Kidney (tissue), 14 donors: ENCODE data around the gene LYPLA2. TPM values are rescaled to one million over a fixed set of nuclear protein-coding genes. Genes with fewer than 3 reads are reported as not detected.

Experiments used
- DNase-seq, 5 donors: peaks; one replicate each; pipeline ENCODE4 v3.0.0-alpha.2; 2013 to 2020
- FAIRE-seq: peaks from 2 replicates; lab custom pipeline; 2012; peaks lifted over from hg19 to GRCh38; lab: Jason Lieb, UNC
- H3K27ac ChIP-seq, 2 donors: one replicate each; pipeline ENCODE4 v1.7.0; 2013; ENCODE audit warnings: low read depth in 2 of 2, low read length in 2 of 2, inconsistent platforms in 1 of 2
- H3K27me3 ChIP-seq: one replicate; pipeline ENCODE4 v1.7.1; 2013; ENCODE audit warnings: low read length, inconsistent platforms; ENCODE audit not compliant: control insufficient read depth, insufficient read depth
- H3K36me3 ChIP-seq, 3 donors: one replicate each; pipeline versions ENCODE4 v1.7.0 to v1.7.1; 2013; ENCODE audit warnings: low read length in 3 of 3, control low read depth in 1 of 3, inconsistent platforms in 1 of 3; ENCODE audit not compliant: insufficient read depth in 3 of 3, control insufficient read depth in 2 of 3
- H3K4me1 ChIP-seq, 3 donors: one replicate each; pipeline versions ENCODE4 v1.7.0 to v1.7.1; 2013; ENCODE audit warnings: low read length in 3 of 3, inconsistent platforms in 1 of 3, low read depth in 1 of 3; ENCODE audit not compliant: control insufficient read depth in 2 of 3, insufficient read depth in 2 of 3
- H3K4me3 ChIP-seq, 3 donors: one replicate each; pipeline versions ENCODE4 v1.7.0 to v1.8.1; 2013; ENCODE audit warnings: low read length in 3 of 3, control low read depth in 1 of 3, inconsistent platforms in 1 of 3
- H3K9ac ChIP-seq, 3 donors: one replicate each; pipeline versions ENCODE4 v1.7.0 to v1.7.1; 2013; ENCODE audit warnings: low read length in 3 of 3, control low read depth in 1 of 3, inconsistent platforms in 1 of 3
- H3K9me3 ChIP-seq, 3 donors: one replicate each; pipeline versions ENCODE4 v1.7.0 to v1.7.1; 2013; ENCODE audit warnings: low read length in 3 of 3, control low read depth in 1 of 3, inconsistent platforms in 1 of 3; ENCODE audit not compliant: control insufficient read depth in 2 of 3, insufficient read depth in 1 of 3
- intact Hi-C: fragments of 100-400 bp; cut with DNase I; formaldehyde crosslinking; loops from one replicate; pipeline ENCODE4 v1.11.1; 2022
- polyA plus RNA-seq: library from polyadenylated mRNA; stranded (reverse); fragments of 350-450 nt; fragmentation: Illumina TruSeq; extraction: RNeasy Lipid Tissue Mini Kit (QIAGEN cat#74804); gene quantifications from one replicate; pipeline ENCODE4 v1.2.3, GENCODE V29; 2014; ENCODE audit warnings: low read depth, low replicate concordance; ENCODE audit not compliant: insufficient read depth
- total RNA-seq: library from RNA; stranded (reverse); fragmentation: NEBNext Ultra II Directional; extraction: Animal tissue kit (Norgen Biotek cat#: 25700); gene quantifications from one replicate; pipeline ENCODE4 v1.2.1, GENCODE V29; 2021
- TF ChIP-seq, protein P1 (sequence below): IDR thresholded peaks from 3 replicates; pipeline ENCODE4 v1.5.1; 2012; ENCODE audit warnings: mild to moderate bottlenecking, moderate library complexity, borderline replicate concordance; ENCODE audit not compliant: insufficient read depth; ENCODE audit errors: extremely low read depth
- donor health status: control.
- donor health status: control.
- donor health status: control.
- donor health status: control.
- donor health status: control.
- donor health status: DM: yes; HTN: yes; CAD: no.
- donor health status: Normal renal cell carcinoma (clear cell type).

LYPLA2 gene
- total and polyA plus RNA-seq, 2 donors from 2014 or later, result 71.3 to 133 TPM

DNA sequence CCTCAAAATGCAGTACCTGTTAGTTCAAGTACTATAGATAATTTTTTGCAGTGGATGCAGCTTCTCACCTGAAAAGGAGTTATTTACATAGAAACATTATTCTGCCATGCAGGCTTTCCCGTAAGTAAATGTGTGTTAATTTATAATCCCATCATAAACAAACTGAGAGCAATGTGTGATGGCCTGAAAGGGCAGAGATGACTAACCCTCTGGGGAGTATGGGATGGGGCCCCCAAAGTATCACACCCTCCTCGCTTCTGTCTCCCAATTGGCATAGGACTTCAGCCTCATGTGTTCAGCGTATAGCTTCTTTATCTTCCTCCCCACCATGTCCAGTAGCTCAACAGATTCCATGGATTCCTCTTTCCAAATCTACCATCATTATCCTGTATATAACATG, 26.7 kb downstream of the LYPLA2 start:
- H3K36me3 ChIP-seq, result peaks cover 2 to 28% (median 22%) of the 10 kb centered on the region in 3 donors

DNA sequence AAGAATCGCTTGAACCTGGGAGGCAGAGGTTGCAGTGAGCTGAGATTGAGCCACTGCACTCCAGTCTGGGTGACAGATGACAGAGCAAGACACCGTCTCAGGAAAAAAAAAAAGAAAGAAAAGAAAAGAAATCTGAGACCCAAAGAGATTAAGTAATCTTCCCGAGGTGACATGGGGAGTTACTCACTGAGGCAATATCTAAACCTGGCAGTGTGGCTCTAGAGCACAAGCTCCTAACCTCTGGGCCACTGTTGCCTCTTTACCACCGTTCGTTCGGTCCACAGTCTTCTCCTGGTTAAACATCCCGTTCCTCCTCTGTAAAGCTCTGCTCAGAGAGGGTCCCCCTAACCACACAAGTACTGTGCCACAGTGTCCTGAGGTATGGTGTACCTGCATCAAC, 32.8 kb downstream of the LYPLA2 start:
- H3K27ac ChIP-seq, result no peak overlapping the region
- no peaks in the 10 kb centered on the region for H3K9me3 ChIP-seq
- intact Hi-C loops, result no loop called here
- peak overlapping the region; percentile 2 to 96 (median 70) for H3K4me3 ChIP-seq
- TF ChIP-seq, protein P1, sequence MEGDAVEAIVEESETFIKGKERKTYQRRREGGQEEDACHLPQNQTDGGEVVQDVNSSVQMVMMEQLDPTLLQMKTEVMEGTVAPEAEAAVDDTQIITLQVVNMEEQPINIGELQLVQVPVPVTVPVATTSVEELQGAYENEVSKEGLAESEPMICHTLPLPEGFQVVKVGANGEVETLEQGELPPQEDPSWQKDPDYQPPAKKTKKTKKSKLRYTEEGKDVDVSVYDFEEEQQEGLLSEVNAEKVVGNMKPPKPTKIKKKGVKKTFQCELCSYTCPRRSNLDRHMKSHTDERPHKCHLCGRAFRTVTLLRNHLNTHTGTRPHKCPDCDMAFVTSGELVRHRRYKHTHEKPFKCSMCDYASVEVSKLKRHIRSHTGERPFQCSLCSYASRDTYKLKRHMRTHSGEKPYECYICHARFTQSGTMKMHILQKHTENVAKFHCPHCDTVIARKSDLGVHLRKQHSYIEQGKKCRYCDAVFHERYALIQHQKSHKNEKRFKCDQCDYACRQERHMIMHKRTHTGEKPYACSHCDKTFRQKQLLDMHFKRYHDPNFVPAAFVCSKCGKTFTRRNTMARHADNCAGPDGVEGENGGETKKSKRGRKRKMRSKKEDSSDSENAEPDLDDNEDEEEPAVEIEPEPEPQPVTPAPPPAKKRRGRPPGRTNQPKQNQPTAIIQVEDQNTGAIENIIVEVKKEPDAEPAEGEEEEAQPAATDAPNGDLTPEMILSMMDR, result no peak
- no peak for FAIRE-seq
- no peak overlapping the region for H3K9ac ChIP-seq
- DNase-seq, result no peak
- peaks cover 0 to 3% (median 0%) of the 10 kb centered on the region in 3 donors for H3K36me3 ChIP-seq
- H3K4me1 ChIP-seq, result peaks cover 0 to 3% (median 0%) of the 10 kb centered on the region in 3 donors
- no peaks in the 10 kb centered on the region for H3K27me3 ChIP-seq

More for the DNA sequence above, 26.7 kb downstream of the LYPLA2 start:
- FAIRE-seq, result no peak
- TF ChIP-seq, protein P1, result no peak
- Histone ChIP-seq H3K9ac (no peak overlapping the region), H3K4me1 (no peaks in the 10 kb centered on the region), H3K4me3 (no peak overlapping the region), H3K9me3 (no peaks in the 10 kb centered on the region), H3K27me3 (no peaks in the 10 kb centered on the region), H3K27ac (no peak overlapping the region)
- no peak for DNase-seq
- intact Hi-C loops, result no loop called here

DNA sequence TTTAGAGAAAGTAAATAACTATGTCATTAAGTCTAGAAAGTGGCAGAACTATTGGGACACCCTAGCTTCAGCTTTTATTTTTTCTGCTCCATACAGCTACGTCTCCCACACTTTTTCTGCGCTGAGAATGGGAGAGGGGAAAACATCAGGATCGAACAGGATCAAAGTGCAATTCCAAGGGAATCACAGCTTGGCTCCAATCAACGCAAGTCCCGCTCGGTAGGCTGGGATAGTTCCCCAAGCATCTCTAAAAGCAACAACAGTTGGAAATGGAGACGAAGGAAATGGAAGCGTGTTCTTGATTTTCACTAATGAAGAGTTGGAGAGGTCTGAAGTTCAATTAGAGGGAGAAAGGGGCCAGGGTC, 33.7 kb downstream of the LYPLA2 start:
- no peak for FAIRE-seq
- intact Hi-C loops, result no loop called here

More for the DNA sequence above, 33.7 kb downstream of the LYPLA2 start:
- Histone ChIP-seq H3K4me3 (peak overlapping the region; percentile 70 to 96 (median 89)), H3K9ac (peak overlapping the region; percentile 61 to 99 (median 72)), H3K9me3 (no peaks in the 10 kb centered on the region), H3K36me3 (peaks cover 0 to 3% (median 0%) of the 10 kb centered on the region in 3 donors), H3K4me1 (peaks cover 0 to 3% (median 0%) of the 10 kb centered on the region in 3 donors), H3K27me3 (no peaks in the 10 kb centered on the region), H3K27ac (peak overlapping the region; percentile 69 to 89)
- no peak for DNase-seq
- TF ChIP-seq, protein P1, result no peak
